NCI-H510A (cell line): ENCODE measurements around the gene TAF7.
"Not testable (repeated sequence)": the region's sequence is repeated elsewhere in the genome, so short reads cannot be mapped to it uniquely, and the experiment has no call there.

ENCODE experiments used
- DNase-seq: peaks from one replicate; lab custom pipeline; 2025; lab: John Stamatoyannopoulos, UW

Gene TAF7, protein sequence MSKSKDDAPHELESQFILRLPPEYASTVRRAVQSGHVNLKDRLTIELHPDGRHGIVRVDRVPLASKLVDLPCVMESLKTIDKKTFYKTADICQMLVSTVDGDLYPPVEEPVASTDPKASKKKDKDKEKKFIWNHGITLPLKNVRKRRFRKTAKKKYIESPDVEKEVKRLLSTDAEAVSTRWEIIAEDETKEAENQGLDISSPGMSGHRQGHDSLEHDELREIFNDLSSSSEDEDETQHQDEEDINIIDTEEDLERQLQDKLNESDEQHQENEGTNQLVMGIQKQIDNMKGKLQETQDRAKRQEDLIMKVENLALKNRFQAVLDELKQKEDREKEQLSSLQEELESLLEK

GRCh38 chr5:141320225-141321169 is at the start of gene TAF7:
Gene TAF7 (minus strand): TSS chr5:141320784. CDS start chr5:141320044, 740 bp downstream.
- peak; percentile 57 for DNase-seq

DNA sequence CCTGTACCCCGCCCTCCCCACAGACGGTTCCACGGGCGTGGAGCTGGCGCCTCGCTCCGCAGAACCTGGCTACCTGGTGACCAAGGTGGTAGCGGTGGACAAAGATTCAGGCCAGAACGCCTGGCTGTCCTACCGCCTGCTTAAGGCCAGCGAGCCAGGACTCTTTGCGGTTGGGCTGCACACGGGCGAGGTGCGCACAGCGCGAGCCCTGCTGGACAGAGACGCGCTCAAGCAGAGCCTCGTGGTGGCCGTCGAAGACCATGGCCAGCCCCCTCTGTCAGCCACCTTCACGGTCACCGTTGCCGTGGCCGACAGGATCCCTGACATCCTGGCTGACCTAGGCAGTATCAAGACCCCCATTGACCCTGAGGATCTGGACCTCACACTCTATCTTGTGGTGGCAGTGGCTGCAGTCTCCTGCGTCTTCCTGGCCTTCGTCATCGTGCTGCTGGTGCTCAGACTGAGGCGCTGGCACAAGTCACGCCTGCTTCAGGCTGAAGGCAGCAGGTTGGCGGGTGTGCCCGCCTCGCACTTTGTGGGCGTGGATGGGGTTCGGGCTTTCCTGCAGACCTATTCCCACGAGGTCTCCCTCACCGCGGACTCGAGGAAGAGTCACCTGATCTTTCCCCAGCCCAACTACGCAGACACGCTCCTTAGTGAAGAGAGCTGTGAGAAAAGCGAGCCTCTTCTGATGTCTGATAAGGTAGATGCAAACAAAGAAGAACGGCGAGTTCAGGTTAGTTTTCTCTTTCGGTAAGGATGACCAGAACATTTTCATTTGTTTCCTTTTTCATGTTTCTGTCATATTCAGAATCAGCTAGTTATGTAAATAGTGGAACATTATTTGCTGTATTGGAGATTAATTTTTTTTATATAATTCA is 45.7 kb upstream of the TAF7 start:
- no peak for DNase-seq

- DNase-seq = no peak
Observed at GRCh38 chr5:141363952-141364660, 43.5 kb upstream of the TAF7 start, which contains the start of gene PCDHGA5. Gene PCDHGA5 (plus strand): TSS chr5:141364162. CDS start chr5:141364331, 169 bp downstream.

DNA sequence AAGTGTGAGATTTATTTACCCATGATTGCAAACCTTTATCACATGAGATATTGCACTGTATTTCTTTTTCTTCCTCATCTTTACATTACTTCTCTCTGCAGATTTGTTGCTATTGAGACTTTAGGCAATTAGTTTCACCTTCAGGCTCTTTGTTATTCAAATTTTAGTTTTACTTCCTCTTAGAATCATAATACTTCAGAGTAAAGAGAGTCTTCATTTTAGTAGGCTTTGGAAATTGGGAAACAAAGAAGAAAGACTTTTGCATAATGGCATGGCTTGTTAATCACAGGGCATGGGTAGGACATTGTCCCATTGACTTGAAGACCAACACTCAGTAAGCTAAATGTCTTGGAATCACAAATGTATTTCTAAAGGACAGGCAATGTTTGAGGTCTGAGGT is 42.1 kb upstream of the TAF7 start:
- DNase-seq = no peak

DNA sequence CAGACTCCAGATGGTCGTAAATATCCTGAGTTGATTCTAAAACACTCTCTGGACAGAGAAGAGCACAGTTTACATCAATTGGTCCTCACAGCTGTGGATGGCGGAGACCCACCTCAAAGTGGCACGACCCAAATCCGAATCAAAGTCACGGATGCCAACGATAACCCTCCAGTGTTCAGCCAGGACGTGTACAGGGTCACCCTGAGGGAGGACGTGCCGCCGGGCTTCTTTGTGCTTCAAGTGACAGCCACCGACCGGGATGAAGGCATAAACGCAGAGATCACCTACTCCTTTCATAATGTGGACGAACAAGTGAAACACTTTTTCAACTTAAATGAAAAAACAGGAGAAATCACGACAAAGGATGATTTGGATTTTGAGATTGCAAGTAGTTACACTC is 40.1 kb upstream of the TAF7 start:
- no peak for DNase-seq

DNA sequence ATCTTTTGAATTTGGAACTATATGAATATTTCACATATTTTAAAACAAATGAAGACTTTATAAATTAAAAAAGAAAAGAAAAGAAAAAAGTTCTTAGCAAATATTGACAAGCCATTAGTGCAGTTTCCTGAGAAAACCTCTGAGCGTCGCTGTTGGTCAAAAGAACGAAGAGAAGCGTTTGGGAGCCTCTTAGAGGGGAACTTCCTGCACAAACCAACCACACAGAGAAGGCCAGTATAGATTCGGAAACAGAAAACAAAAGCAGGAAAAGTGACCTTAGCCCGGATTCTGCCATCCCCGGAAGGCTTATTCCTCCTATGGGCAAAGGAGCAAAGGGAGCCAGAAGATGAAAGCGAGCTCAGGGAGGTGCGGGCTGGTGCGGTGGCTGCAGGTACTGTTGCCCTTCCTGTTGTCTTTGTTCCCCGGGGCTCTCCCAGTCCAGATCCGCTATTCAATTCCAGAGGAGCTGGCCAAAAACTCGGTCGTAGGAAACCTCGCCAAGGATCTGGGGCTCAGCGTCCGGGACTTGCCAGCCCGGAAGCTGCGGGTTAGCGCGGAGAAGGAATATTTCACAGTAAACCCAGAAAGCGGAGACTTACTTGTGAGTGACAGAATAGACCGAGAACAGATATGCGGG is 39.3 kb upstream of the TAF7 start, which contains the start of gene PCDHGB2:
Gene PCDHGB2 (plus strand): TSS at position 205 of the 637 bp plus-strand sequence. CDS start 142 bp downstream, at position 347.
- no peak for DNase-seq

- no peak for DNase-seq
Observed at GRCh38 chr5:141356950-141357349, 36.4 kb upstream of the TAF7 start.

- no peak for DNase-seq
Observed at GRCh38 chr5:141356133-141356532, 35.5 kb upstream of the TAF7 start.

- no peak for DNase-seq
Observed at GRCh38 chr5:141355641-141356040, 35.1 kb upstream of the TAF7 start.

DNA sequence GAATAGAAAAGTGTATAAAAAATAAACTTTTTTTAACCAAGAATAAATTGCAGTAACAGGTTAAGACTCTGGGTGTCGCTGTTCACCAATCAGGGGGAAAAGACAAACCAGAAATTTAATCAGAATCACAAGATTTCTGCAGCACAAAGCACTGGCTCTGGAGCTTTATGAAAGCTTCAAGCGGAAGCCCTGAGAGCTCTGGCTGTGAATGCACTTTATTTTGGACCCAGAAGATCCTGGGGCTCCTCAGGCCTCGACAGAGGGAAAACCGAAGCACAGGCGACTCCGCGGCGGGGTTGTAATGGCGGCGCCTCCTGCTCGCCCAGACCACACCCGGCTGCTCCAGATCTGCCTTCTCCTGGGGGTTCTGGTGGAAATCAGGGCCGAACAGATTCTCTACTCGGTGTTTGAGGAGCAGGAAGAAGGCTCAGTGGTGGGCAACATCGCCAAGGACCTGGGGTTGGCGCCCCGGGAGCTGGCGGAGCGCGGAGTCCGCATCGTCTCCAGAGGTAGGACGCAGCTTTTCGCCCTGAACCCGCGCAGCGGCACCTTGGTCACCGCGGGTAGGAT is 34.4 kb upstream of the TAF7 start, which contains the start of gene PCDHGA4:
Gene PCDHGA4 (plus strand): TSS at position 122 of the 570 bp plus-strand sequence. CDS start 87 bp downstream, at position 209.
- DNase-seq = no peak

DNA sequence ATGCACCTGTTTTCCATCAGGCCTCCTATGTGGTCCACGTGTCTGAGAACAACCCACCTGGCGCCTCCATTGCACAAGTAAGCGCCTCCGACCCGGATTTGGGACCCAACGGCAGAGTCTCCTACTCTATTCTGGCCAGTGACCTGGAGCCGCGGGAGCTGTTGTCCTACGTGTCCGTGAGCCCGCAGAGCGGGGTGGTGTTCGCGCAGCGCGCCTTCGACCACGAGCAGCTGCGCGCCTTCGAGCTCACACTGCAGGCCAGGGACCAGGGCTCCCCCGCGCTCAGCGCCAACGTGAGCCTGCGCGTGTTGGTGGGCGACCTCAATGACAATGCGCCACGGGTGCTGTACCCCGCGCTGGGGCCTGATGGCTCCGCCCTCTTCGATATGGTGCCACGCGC is 31.0 kb upstream of the TAF7 start:
- DNase-seq = no peak

DNA sequence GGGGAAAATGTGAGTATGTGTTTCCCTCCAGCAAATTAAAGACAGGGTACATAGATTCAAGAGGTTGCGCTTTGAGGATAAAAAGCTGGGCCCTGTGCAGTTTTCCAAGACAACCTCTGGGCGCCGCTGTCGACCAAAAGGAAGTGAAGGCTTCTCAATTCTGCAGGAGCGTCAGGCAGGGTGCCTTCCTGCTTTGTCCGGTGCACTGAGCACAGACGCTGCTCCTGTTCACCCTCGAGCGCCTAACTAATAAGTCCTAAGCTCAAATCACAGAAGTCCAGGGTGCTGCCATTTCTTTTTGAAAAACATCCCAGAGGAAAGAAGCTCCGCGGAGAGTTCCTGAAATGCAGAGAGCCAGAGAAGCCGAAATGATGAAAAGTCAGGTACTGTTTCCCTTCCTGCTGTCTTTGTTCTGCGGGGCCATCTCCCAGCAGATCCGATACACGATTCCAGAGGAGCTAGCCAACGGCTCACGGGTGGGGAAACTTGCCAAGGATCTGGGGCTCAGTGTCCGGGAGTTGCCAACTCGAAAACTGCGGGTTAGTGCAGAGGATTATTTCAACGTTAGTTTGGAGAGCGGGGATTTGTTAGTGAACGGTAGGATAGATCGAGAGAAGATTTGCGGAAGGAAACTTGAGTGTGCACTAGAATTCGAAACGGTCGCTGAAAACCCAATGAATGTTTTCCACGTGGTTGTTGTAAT is 29.5 kb upstream of the TAF7 start, which contains the start of gene PCDHGB1:
Gene PCDHGB1 (plus strand): TSS at position 183 of the 703 bp plus-strand sequence. CDS start 162 bp downstream, at position 345.
- no peak for DNase-seq

DNA sequence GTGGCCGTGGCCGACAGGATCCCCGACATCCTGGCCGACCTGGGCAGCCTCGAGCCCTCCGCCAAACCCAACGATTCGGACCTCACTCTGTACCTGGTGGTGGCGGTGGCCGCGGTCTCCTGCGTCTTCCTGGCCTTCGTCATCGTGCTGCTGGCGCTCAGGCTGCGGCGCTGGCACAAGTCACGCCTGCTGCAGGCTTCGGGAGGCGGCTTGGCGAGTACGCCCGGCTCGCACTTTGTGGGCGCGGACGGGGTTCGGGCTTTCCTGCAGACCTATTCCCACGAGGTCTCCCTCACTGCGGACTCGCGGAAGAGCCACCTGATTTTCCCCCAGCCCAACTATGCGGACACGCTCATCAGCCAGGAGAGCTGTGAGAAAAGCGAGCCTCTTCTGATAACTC is 25.4 kb upstream of the TAF7 start:
- DNase-seq = not testable (repeated sequence)

DNA sequence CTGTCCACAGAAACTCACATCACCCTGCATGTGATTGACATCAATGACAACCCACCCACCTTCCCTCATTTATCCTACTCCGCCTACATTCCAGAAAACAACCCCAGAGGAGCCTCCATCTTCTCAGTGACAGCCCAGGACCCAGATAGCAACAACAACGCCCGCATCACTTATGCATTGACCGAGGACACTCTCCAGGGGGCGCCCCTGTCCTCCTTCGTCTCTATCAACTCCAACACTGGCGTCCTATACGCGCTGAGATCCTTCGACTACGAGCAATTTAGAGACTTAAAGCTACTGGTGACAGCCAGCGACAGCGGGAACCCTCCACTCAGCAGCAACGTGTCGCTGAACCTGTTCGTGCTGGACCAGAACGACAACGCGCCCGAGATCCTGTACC is 24.7 kb upstream of the TAF7 start:
- no peak for DNase-seq

- DNase-seq = no peak
Observed at GRCh38 chr5:141343953-141344463, 23.4 kb upstream of the TAF7 start.

DNA sequence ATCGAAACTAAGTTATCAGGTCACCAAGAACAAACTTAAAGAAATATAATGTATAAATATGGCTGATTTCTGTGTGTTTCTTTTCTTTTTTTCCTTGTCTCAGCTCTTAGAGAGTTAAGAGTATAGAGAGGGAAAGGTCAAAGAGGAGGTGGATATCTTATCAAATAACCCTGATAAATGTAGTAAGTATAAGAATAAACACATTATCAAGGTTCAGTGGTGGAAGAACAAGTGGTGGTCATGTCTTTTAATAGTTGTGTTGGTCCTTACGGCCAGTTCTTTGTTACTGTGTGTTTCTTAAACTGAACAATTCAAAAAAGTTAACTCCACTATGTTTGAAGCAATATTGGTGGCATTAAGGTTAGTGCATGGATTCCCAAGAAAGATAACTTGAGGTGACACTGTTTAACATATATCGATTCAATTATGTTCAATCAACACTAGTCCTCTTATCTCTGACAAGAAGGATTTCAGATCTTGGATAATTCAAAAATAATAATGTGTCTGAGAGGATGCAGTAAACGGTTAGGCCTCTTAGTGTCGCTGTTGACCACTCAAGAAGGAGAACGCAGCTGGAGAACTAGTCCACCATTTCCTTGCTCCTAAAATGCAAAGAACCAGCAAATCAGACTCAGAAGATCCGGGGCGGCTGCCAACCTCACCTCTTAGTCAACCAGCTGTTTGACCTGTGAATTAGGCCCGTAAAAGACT is 22.8 kb upstream of the TAF7 start, which contains the start of gene PCDHGA3:
Gene PCDHGA3 (plus strand): TSS at position 588 of the 711 bp plus-strand sequence. CDS start 205 bp downstream, outside the sequence.
- DNase-seq = no peak

DNA sequence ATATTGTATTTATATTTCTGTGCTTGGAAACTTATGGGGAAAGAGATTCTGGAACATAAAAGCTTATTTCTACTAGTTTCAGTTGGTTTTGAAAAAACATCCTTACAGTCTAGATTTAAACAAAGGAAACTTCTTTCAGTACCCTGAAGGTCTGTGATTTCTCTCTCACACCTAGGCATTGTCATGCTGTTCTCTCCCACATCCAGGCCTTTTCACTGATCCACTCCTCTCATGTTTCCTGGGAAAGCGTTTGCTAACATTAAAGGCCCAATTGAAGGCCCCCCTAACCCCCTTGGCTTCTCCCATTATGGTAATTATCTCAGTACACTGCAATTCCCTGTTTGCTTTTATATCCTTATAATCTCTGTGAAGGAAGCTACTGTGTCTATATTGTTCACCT is 22.2 kb upstream of the TAF7 start:
- no peak for DNase-seq

DNA sequence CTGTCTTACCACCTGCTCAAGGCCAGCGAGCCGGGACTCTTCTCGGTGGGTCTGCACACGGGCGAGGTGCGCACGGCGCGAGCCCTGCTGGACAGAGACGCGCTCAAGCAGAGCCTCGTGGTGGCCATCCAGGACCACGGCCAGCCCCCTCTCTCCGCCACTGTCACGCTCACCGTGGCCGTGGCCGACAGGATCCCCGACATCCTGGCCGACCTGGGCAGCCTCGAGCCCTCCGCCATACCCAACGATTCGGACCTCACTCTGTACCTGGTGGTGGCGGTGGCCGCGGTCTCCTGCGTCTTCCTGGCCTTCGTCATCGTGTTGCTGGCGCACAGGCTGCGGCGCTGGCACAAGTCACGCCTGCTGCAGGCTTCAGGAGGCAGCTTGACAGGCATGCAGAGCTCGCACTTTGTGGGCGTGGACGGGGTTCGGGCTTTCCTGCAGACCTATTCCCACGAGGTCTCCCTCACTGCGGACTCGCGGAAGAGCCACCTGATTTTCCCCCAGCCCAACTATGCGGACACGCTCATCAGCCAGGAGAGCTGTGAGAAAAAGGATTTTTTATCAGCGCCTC is 20.3 kb upstream of the TAF7 start:
- DNase-seq = not testable (repeated sequence)
